Mucosa of descending colon (tissue), 3 donors: ENCODE data around the gene IRF1. TPM values are rescaled to one million over a fixed set of nuclear protein-coding genes. Genes with fewer than 3 reads are reported as not detected.
A peak's percentile ranks its signal among the peaks of the same experiment; 100 is the strongest.
"Not testable (repeated sequence)": the region's sequence is repeated elsewhere in the genome, so short reads cannot be mapped to it uniquely, and the experiment has no call there.

Experiments used
- ATAC-seq: fragments of 200-7000 bp; cut with Tn5 transposase; one replicate; pipeline ENCODE4 v1.9.1; 2020; ENCODE audit warnings: mild to moderate bottlenecking, moderate library complexity
- DNase-seq, 3 donors: peaks; one replicate each; pipeline ENCODE4 v3.0.0-alpha.2; 2020
- H3K36me3 ChIP-seq: fragments of 200-600 bp; one replicate; pipeline ENCODE4 v1.8.0; 2021; ENCODE audit warnings: low read depth, mild to moderate bottlenecking
- H3K4me1 ChIP-seq: fragments of 200-600 bp; one replicate; pipeline ENCODE4 v1.8.0; 2021; ENCODE audit warnings: low read depth, mild to moderate bottlenecking
- H3K4me3 ChIP-seq: fragments of 200-600 bp; one replicate; pipeline ENCODE4 v1.8.0; 2021; ENCODE audit warnings: mild to moderate bottlenecking
- H3K9me3 ChIP-seq: fragments of 200-600 bp; one replicate; pipeline ENCODE4 v1.8.0; 2021; ENCODE audit warnings: mild to moderate bottlenecking
- intact Hi-C, 2 donors: fragments of 100-400 bp; cut with DNase I in 1 of 2; cut with micrococcal nuclease in 1 of 2; formaldehyde crosslinking; loops; one replicate each; pipeline versions ENCODE4 v1.11.0 to v1.11.1; 2022; cut with DNase I, micrococcal nuclease
- total RNA-seq, 3 donors: library from RNA; stranded (reverse); fragmentation: NEBNext Ultra II Directional in 2 of 3; extraction: Animal tissue kit (Norgen Biotek cat#: 25700) in 2 of 3; gene quantifications; one replicate each; pipeline versions ENCODE4 v1.2.1 to v1.2.4, GENCODE V29; 2021 to 2023
- TF ChIP-seq, protein P1 (sequence below): fragments of 200-600 bp; IDR thresholded peaks from one replicate; pipeline ENCODE4 v1.8.0; 2022; ENCODE audit warnings: antibody characterized with exemption, mild to moderate bottlenecking
- donor health status: DM: no; HTN: no; CAD: no; lungs with moderate emphysema.
- donor health status: DM: no; HTN: no; CAD: no.
- donor health status: DM: no; HTN: yes; CAD: no.

The IRF1 gene
- total RNA-seq, 3 donors from 2014 or later, result 89.4 to 172 (median 143) TPM

DNA sequence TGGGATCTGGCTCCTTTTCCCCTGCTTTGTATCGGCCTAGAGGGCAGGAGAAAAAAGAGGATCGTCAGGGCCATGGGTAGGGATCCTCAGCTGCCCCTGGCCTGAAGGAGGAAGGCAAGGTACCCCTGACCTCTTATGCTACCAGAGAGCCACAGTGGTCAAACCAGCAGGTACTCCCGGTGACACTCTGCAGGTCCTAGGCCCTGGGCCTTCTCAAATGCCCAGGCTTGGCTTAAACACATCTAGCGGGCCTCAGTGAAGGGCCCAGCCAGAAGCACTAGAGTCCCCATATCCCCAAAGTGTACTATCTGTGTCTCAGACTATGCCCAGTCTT is 3.5 kb downstream of the IRF1 start:
- DNase-seq, result peak in 1 of 3 donors; percentile 1
- intact Hi-C loops, result no loop called here
- ATAC-seq, result no peak
- Histone ChIP-seq H3K4me1 (peaks cover 42% of the 10 kb centered on the region), H3K9me3 (no peaks in the 10 kb centered on the region), H3K4me3 (no peak overlapping the region), H3K36me3 (peaks cover 6% of the 10 kb centered on the region)
- TF ChIP-seq, protein P1, sequence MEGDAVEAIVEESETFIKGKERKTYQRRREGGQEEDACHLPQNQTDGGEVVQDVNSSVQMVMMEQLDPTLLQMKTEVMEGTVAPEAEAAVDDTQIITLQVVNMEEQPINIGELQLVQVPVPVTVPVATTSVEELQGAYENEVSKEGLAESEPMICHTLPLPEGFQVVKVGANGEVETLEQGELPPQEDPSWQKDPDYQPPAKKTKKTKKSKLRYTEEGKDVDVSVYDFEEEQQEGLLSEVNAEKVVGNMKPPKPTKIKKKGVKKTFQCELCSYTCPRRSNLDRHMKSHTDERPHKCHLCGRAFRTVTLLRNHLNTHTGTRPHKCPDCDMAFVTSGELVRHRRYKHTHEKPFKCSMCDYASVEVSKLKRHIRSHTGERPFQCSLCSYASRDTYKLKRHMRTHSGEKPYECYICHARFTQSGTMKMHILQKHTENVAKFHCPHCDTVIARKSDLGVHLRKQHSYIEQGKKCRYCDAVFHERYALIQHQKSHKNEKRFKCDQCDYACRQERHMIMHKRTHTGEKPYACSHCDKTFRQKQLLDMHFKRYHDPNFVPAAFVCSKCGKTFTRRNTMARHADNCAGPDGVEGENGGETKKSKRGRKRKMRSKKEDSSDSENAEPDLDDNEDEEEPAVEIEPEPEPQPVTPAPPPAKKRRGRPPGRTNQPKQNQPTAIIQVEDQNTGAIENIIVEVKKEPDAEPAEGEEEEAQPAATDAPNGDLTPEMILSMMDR, result no peak

DNA sequence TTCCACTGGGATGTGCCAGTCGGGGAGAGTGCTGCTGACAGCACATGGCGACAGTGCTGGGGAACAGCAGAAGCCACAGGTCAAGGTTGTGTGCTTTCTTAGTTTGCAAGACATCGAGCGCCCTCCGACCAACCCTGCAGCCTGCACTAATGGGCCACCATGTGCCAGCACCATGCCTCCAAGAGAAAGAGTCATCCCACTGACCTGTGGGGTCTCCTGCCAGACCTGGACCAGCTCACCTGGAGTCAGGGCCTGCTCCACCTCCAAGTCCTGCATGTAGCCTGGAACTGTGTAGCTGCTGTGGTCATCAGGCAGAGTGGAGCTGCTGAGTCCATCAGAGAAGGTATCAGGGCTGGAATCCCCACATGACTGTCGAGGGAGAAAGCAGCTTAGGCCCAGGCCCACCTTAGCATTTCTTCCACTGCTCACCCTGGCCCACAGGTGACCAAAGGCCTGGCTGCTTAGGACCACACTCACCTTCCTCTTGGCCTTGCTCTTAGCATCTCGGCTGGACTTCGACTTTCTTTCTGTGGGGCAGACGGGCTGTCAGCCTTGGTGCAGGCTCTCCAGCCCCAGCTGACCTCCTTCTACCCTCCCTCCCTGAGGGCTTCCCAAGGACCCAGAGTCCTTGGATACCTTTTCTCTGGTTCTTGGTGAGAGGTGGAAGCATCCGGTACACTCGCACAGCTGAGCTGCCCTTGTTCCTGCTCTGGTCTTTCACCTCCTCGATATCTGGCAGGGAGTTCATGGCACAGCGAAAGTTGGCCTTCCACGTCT is 4.1 kb downstream of the IRF1 start:
- DNase-seq, result no peak
- Histone ChIP-seq H3K4me1 (peaks cover 37% of the 10 kb centered on the region), H3K4me3 (no peak overlapping the region), H3K9me3 (no peaks in the 10 kb centered on the region), H3K36me3 (peaks cover 6% of the 10 kb centered on the region)
- no peak for ATAC-seq
- TF ChIP-seq, protein P1, result no peak
- intact Hi-C loops, result no loop called here

DNA sequence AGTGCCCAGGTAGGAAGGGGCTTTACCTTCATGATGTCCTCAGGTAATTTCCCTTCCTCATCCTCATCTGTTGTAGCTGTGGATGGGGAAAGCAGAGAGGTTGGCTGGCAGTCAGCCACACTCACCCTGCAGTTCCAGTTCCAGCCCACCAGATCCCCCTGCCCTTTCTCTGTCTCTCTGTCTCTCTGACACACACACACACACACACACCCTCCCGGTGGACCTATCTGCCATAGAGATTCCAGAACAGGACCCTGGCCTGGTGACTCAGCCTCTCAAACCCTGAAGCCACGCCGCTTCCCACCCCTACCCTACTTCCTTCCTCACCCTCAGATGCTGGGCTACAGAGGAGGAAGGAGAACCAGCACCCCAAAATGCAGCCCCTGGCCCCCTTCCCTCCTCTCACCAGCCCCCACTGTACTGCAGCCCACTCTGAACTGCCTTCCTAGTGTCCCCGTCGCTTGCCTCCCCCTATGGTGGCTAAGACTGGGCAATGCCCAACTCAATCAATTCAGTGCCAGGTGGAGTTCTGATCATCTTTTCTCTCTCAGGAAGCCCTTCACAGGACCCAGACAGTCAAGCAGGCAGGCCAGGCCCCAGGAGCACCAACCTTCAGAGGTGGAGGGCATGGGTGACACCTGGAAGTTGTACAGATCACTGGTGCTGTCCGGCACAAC is 4.8 kb downstream of the IRF1 start:
- TF ChIP-seq, protein P1, result no peak
- intact Hi-C loops, result no loop called here
- DNase-seq, result peak in 1 of 3 donors; percentile 58
- no peak for ATAC-seq
- no peaks in the 10 kb centered on the region for H3K9me3 ChIP-seq
- no peak overlapping the region for H3K4me3 ChIP-seq
- H3K4me1 ChIP-seq, result peaks cover 33% of the 10 kb centered on the region
- peaks cover 6% of the 10 kb centered on the region for H3K36me3 ChIP-seq

DNA sequence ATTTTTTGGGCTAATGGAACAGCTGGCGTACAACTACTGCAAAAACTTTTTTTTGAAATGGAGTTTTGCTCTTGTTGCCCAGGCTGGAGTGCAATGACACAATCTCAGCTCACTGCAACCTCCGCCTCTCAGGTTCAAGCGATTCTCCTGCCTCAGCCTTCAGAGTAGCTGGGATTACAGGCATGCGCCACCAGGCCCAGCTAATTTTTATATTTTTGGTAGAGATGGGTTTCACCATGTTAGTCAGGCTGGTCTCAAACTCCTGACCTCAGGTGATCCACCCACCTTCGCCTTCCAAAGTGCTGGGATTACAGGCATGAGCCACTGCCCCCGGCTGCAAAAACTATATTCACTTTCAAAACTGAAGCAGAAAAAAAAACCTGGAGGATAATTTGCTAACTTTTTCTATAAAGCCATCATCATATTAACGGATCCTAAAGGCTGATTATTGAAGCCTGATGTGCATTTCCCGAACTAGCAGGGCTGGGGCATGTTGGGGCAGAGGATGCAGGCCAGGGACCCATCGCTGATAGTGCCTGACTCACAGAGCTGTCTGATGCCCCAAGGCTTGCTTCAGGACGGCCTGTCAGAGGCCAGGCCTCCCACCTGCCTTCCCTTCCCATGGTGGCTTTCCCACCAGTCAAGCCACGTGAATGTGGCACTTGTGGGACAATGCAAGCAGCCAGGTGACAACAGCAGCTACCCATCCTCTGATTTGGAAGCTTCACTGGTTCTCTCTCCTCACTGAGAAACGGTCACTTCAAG is 5.5 kb downstream of the IRF1 start:
- intact Hi-C loops, DNase-seq, H3K9me3 ChIP-seq, H3K4me3 ChIP-seq, ATAC-seq, H3K36me3 ChIP-seq: not testable (repeated sequence)
- H3K4me1 ChIP-seq, result peaks cover 33% of the 10 kb centered on the region

DNA sequence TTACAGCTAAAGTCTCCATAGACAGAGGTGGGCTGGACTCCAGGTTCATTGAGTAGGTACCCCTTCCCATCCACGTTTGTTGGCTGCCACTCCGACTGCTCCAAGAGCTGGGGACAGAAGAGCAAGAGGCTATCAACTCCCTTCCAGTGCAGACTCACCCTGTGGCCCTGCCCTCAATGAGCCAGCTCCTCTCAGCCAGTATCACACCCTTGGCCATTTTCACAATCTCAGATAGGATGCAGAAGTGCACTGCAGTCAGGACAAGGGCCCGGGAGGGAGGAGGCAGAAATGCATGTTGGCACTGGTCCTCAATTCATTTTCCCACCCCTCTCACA is 6.2 kb downstream of the IRF1 start:
- intact Hi-C loops, result no loop called here
- ATAC-seq (no peak), DNase-seq (no peak)
- H3K36me3 ChIP-seq, result peaks cover 6% of the 10 kb centered on the region
- peaks cover 31% of the 10 kb centered on the region for H3K4me1 ChIP-seq
- H3K9me3 ChIP-seq, result no peaks in the 10 kb centered on the region
- TF ChIP-seq, protein P1, result no peak
- no peak overlapping the region for H3K4me3 ChIP-seq
